ENCODE measurements around the gene OGDH.

GRCh38 chr7:44638611-44639557 is 32.5 kb downstream of the OGDH start:
- peak in 3 of 6 experiments; percentile 16 to 34 (median 25) for TF ChIP-seq CTCF (IDR thresholded peaks at IDR 0.05)
- peak in 1 of 2 donors; percentile 43 for TF ChIP-seq POLR2A (IDR thresholded peaks at IDR 0.05)

Measured in Peyer's patch (tissue), 4 donors.